H9 (cell line): ENCODE data around the gene TAF11L7. TPM values are rescaled to one million over a fixed set of nuclear protein-coding genes. Genes with fewer than 3 reads are reported as not detected.
"Not testable (repeated sequence)": the region's sequence is repeated elsewhere in the genome, so short reads cannot be mapped to it uniquely, and the experiment has no call there.

Experiments used
- DNase-seq: peaks from one replicate; pipeline ENCODE4 v3.0.0-alpha.2; 2017
- H2AFZ ChIP-seq: one replicate; pipeline ENCODE4 v1.6.1; 2013; ENCODE audit warnings: mild to moderate bottlenecking, low read length, control low read depth, moderate library complexity
- H2AK5ac ChIP-seq: 2 replicates; pipeline ENCODE4 v1.6.1; 2013; ENCODE audit warnings: low read length, control low read depth, mixed read lengths; ENCODE audit not compliant: insufficient read length
- H2BK120ac ChIP-seq: one replicate; pipeline ENCODE4 v1.6.1; 2013; ENCODE audit warnings: low read depth, mild to moderate bottlenecking, low read length, control low read depth, inconsistent platforms; ENCODE audit not compliant: poor library complexity, severe bottlenecking
- H2BK12ac ChIP-seq: 2 replicates; pipeline ENCODE4 v1.6.1; 2013; ENCODE audit warnings: low read length, control low read depth, mixed read lengths, low read depth; ENCODE audit not compliant: insufficient read length
- H2BK15ac ChIP-seq: 2 replicates; pipeline ENCODE4 v1.6.1; 2013; ENCODE audit warnings: low read depth, low read length, control low read depth
- H2BK20ac ChIP-seq: one replicate; pipeline ENCODE4 v1.6.1; 2013; ENCODE audit warnings: low read depth, mild to moderate bottlenecking, low read length, control low read depth, inconsistent platforms; ENCODE audit not compliant: poor library complexity, severe bottlenecking
- H2BK5ac ChIP-seq: 2 replicates; pipeline ENCODE4 v1.6.1; 2013; ENCODE audit warnings: low read length, control low read depth, mixed read lengths; ENCODE audit not compliant: insufficient read length
- H3K14ac ChIP-seq: 2 replicates; pipeline ENCODE4 v1.6.1; 2013; ENCODE audit warnings: low read length, control low read depth; ENCODE audit not compliant: insufficient read depth
- H3K18ac ChIP-seq: 2 replicates; pipeline ENCODE4 v1.6.1; 2013; ENCODE audit warnings: low read depth, mild to moderate bottlenecking, mixed read lengths, low read length, control low read depth; ENCODE audit not compliant: insufficient read length
- H3K23ac ChIP-seq: 2 replicates; pipeline ENCODE4 v1.6.1; 2013; ENCODE audit warnings: low read length, control low read depth, mixed read lengths, low read depth; ENCODE audit not compliant: insufficient read length
- H3K23me2 ChIP-seq: 2 replicates; pipeline ENCODE4 v1.6.1; 2013; ENCODE audit warnings: low read depth, mild to moderate bottlenecking, mixed read lengths, low read length, control low read depth; ENCODE audit not compliant: insufficient read length, poor library complexity, severe bottlenecking
- H3K27ac ChIP-seq: 2 replicates; pipeline ENCODE4 v1.5.1; 2013; ENCODE audit warnings: low read length, control low read depth, mixed read lengths, low read depth; ENCODE audit not compliant: insufficient read length
- H3K27me3 ChIP-seq: 2 replicates; pipeline ENCODE4 v1.6.1; 2013; ENCODE audit warnings: low read length, control low read depth, inconsistent platforms; ENCODE audit not compliant: insufficient read depth
- H3K4ac ChIP-seq: 2 replicates; pipeline ENCODE4 v1.6.1; 2013; ENCODE audit warnings: low read depth, mild to moderate bottlenecking, control low read depth, inconsistent platforms, low read length, moderate library complexity
- H3K4me1 ChIP-seq: 2 replicates; pipeline ENCODE4 v1.6.1; 2013; ENCODE audit warnings: low read length, control low read depth, inconsistent platforms; ENCODE audit not compliant: insufficient read depth
- H3K4me2 ChIP-seq: 2 replicates; pipeline ENCODE4 v1.6.1; 2013; ENCODE audit warnings: low read length, control low read depth, mixed read lengths; ENCODE audit not compliant: insufficient read length, insufficient read depth
- H3K56ac ChIP-seq: 2 replicates; pipeline ENCODE4 v1.6.1; 2013; ENCODE audit warnings: low read depth, mild to moderate bottlenecking, mixed read lengths, low read length, control low read depth; ENCODE audit not compliant: insufficient read length
- H3K79me1 ChIP-seq: 2 replicates; pipeline ENCODE4 v1.6.1; 2013; ENCODE audit warnings: low read depth, mild to moderate bottlenecking, moderate library complexity, low read length, control low read depth, inconsistent platforms; ENCODE audit not compliant: insufficient read depth, poor library complexity, severe bottlenecking
- H3K79me2 ChIP-seq: 2 replicates; pipeline ENCODE4 v1.6.1; 2013; ENCODE audit warnings: low read length, control low read depth, inconsistent platforms; ENCODE audit not compliant: insufficient read depth
- H3K9ac ChIP-seq: 2 replicates; pipeline ENCODE4 v1.6.1; 2013; ENCODE audit warnings: low read length, control low read depth, mixed read lengths; ENCODE audit not compliant: insufficient read length; ENCODE audit errors: extremely low read depth
- H3K9me3 ChIP-seq: one replicate; pipeline ENCODE4 v1.6.1; 2013; ENCODE audit warnings: low read depth, low read length, inconsistent platforms; ENCODE audit not compliant: control insufficient read depth
- H3T11ph ChIP-seq: one replicate; pipeline ENCODE4 v1.6.1; 2013; ENCODE audit warnings: mild to moderate bottlenecking, low read length, control low read depth, inconsistent platforms
- H4K20me1 ChIP-seq: one replicate; pipeline ENCODE4 v1.6.1; 2013; ENCODE audit not compliant: control insufficient read depth, insufficient read length, insufficient read depth
- H4K5ac ChIP-seq: 2 replicates; pipeline ENCODE4 v1.6.1; 2013; ENCODE audit warnings: low read depth, mild to moderate bottlenecking, mixed read lengths, low read length, control low read depth; ENCODE audit not compliant: insufficient read length
- H4K8ac ChIP-seq: replicated peaks from 2 replicates; pipeline ENCODE4 v1.6.1; 2013; ENCODE audit warnings: low read length, control low read depth, mixed read lengths, low read depth; ENCODE audit not compliant: insufficient read length
- H4K91ac ChIP-seq: 2 replicates; pipeline ENCODE4 v1.6.1; 2013; ENCODE audit warnings: low read depth, mild to moderate bottlenecking, moderate library complexity, mixed read lengths, low read length, control low read depth; ENCODE audit not compliant: insufficient read length
- H3K27ac Mint-ChIP-seq, 3 experiments: 2 replicates in 2 of 3; 3 replicates in 1 of 3; pipeline ENCODE4 v1.8.0; 2020 to 2021; ENCODE audit warnings: mixed read lengths in 3 of 3, mild to moderate bottlenecking in 1 of 3, moderate library complexity in 1 of 3
- H3K27me3 Mint-ChIP-seq: 2 replicates; pipeline ENCODE4 v1.8.0; 2021; ENCODE audit warnings: low read depth, mild to moderate bottlenecking, moderate library complexity, mixed read lengths
- H3K36me3 Mint-ChIP-seq, 3 experiments: 2 replicates in 2 of 3; 3 replicates in 1 of 3; pipeline ENCODE4 v1.8.0; 2020 to 2021; ENCODE audit warnings: low read depth in 3 of 3, mixed read lengths in 3 of 3; ENCODE audit not compliant: insufficient read depth in 1 of 3
- H3K4me1 Mint-ChIP-seq, 2 experiments: 2 replicates each; pipeline ENCODE4 v1.8.0; 2020; ENCODE audit warnings: mixed read lengths in 2 of 2
- H3K4me3 Mint-ChIP-seq, 2 experiments: 2 replicates in 1 of 2; 3 replicates in 1 of 2; pipeline ENCODE4 v1.8.0; 2020 to 2021; ENCODE audit warnings: mild to moderate bottlenecking in 2 of 2, mixed read lengths in 2 of 2, moderate library complexity in 1 of 2
- H3K9me3 Mint-ChIP-seq, 2 experiments: 2 replicates in 1 of 2; 3 replicates in 1 of 2; pipeline ENCODE4 v1.8.0; 2020; ENCODE audit warnings: mild to moderate bottlenecking in 2 of 2, mixed read lengths in 2 of 2, moderate library complexity in 1 of 2
- WGBS: extraction: QIAGEN DNeasy Blood & Tissue Kit; methylation state at CpG from one replicate; pipeline ENCODE4 v1.1.7; 2013; ENCODE audit warnings: missing lambda C conversion rate, low lambda C conversion rate, mixed read lengths; ENCODE audit not compliant: insufficient read length; ENCODE audit errors: extremely low coverage; 5-methylcytosine and 5-hydroxymethylcytosine counted together
- total RNA-seq: library from RNA; stranded (reverse); gene quantifications from 2 replicates; pipeline ENCODE4 v1.2.1, GENCODE V29; 2021

TAF11L7 gene
- total RNA-seq, 1 experiment from 2014 or later = not detected

- H3T11ph ChIP-seq, H3K27ac ChIP-seq, H3K4me2 ChIP-seq, H2BK15ac ChIP-seq, H3K4ac ChIP-seq, DNase-seq, H3K23ac ChIP-seq, H2AK5ac ChIP-seq, H3K79me2 ChIP-seq, H2BK12ac ChIP-seq, H3K27me3 Mint-ChIP-seq, H3K79me1 ChIP-seq, H3K4me1 Mint-ChIP-seq, H4K20me1 ChIP-seq, H3K23me2 ChIP-seq, H3K9ac ChIP-seq, H2AFZ ChIP-seq, H3K18ac ChIP-seq, H3K9me3 ChIP-seq, H3K9me3 Mint-ChIP-seq, H3K27ac Mint-ChIP-seq, H3K4me1 ChIP-seq, H3K56ac ChIP-seq, H3K27me3 ChIP-seq, H4K8ac ChIP-seq, H4K5ac ChIP-seq, H4K91ac ChIP-seq, H3K14ac ChIP-seq, H3K36me3 Mint-ChIP-seq, H2BK20ac ChIP-seq, H3K4me3 Mint-ChIP-seq, H2BK5ac ChIP-seq, H2BK120ac ChIP-seq: not testable (repeated sequence)
- no CpG with 5 or more reads among the region's 16 CpGs for WGBS
Observed at GRCh38 chr5:17590860-17591259, 5.3 kb upstream of the TAF11L7 start, which contains the start of gene TAF11L8. TAF11L8 (minus strand) TSS chr5:17590960.

Other genes starting within 250 kb of the TAF11L7 start
- gene TAF11L2, start 87.5 kb downstream of the TAF11L7 start, total RNA-seq = not detected in 2 replicates
- gene TAF11L3, start 67.4 kb downstream of the TAF11L7 start, total RNA-seq = not detected in 2 replicates
- gene TAF11L4, start 64.0 kb downstream of the TAF11L7 start, total RNA-seq = not detected in 2 replicates
- not detected in 2 replicates for gene TAF11L5, start 60.5 kb downstream of the TAF11L7 start, total RNA-seq
- not detected in 2 replicates for gene TAF11L6, start 57.1 kb downstream of the TAF11L7 start, total RNA-seq
- not detected in 2 replicates for gene TAF11L8, start 5.2 kb upstream of the TAF11L7 start, total RNA-seq
- gene TAF11L9, start 8.6 kb upstream of the TAF11L7 start, total RNA-seq = not detected in 2 replicates
- gene TAF11L10, start 12.1 kb upstream of the TAF11L7 start, total RNA-seq = not detected in 2 replicates
- gene TAF11L11, start 18.4 kb upstream of the TAF11L7 start, total RNA-seq = not detected in 2 replicates
- gene TAF11L12, start 24.6 kb upstream of the TAF11L7 start, total RNA-seq = not detected in 2 replicates
- gene TAF11L13, start 46.3 kb upstream of the TAF11L7 start, total RNA-seq = not detected in 2 replicates
- not detected in 2 replicates for gene TAF11L14, start 48.7 kb upstream of the TAF11L7 start, total RNA-seq